ENCODE measurements around the gene APOF. TPM values are rescaled to one million over a fixed set of nuclear protein-coding genes. Genes with fewer than 3 reads are reported as not detected.

APOF gene
- total and polyA plus RNA-seq, 2 of the 13 experiments (the other 11 are each of a cell fraction or from before 2014, with no cell fraction given), result 3.3 to 23.9 TPM

DNA sequence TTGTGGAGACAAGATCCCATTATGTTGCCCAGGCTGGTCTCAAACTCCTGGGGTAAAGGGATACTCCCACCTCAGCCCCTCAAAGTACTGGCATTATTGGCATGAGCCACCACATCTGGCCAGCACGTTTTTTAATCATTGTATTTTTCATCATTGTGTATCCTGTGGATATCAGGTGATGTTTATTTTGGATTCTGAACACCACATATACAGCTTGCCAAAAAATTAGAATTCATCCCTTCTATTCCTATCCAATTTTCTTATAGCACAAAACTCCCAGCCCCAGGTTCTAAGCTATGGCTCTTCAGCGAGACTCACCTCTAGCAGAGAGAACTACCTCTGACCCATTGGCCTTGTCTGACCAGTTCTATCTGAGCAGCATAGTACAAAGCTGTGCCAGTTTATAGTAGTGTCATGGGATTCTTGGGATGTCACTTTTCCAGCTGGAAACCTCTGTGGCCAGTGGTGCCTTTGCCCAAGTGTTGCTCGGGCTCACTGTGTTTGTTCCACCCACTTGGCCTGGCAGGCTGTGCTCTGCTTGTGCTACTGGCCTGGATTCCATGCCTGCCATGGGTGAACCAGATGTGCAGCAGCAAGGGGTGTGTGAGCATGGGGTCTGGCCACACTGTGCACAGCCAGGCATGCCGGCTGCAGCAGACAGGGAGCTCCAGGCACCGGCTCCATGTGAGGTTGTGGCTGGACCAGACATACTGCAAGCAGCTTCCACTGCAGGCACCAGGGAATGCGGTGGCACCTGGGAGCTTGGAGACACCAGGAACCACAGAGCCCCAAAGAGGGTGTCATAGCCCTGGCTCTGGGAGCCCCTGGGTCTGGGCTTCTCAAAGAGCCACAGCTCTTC is 49.4 kb upstream of the APOF start:
- Histone ChIP-seq H3K9ac (ENCODE audit: insufficient read depth, low read depth, low read length) (no peak overlapping the region), H3K4me1 (ENCODE audit: insufficient read depth, low read length) (peaks cover 13% of the 10 kb centered on the region), H3K9me3 (ENCODE audit: low read length) (no peaks in the 10 kb centered on the region), H2AFZ (ENCODE audit: low read length) (no peak overlapping the region), H3K4me2 (ENCODE audit: low read depth, low read length) (no peak overlapping the region), H3K4me3 (replicated peaks in 1 of 3; ENCODE audit: insufficient read depth in 1 of 3, low read depth in 2 of 3, low read length in 3 of 3) (no peak overlapping the region), H3K36me3 (replicated peaks in 1 of 2; ENCODE audit: control insufficient read depth in 1 of 2, insufficient read depth in 2 of 2, low read length in 2 of 2) (peaks cover under 1 to 2% of the 10 kb centered on the region in 2 experiments; a peak in 2 of 5 replicates), H3K27ac (ENCODE audit: extremely low read length, insufficient read depth, low read length) (no peak overlapping the region), H3K27me3 (ENCODE audit: control insufficient read depth in 1 of 2, insufficient read depth in 2 of 2, low read length in 2 of 2) (no peaks in the 10 kb centered on the region), H3K79me2 (ENCODE audit: insufficient read depth, low read length) (no peaks in the 10 kb centered on the region), H4K20me1 (ENCODE audit: insufficient read depth, low read length) (no peaks in the 10 kb centered on the region)
- ChIA-PET POLR2A (interaction anchor here (0.7 kb wide), 1 partner anchor 37 kb away, joined by 5 read pairs; the partner anchor contains the start of gene TIMELESS), CTCF (ENCODE audit: low intra/inter-chr PET ratio, low total read pairs) (no interaction called here)
- FAIRE-seq (no peak), ATAC-seq (no peak), DNase-seq (ENCODE audit: low spot score) (no peak)
- BruUV-seq (replicated peaks), result no TSS peak
- TF ChIP-seq ZNF274 (CRISPR knock-in tag; IDR thresholded peaks at IDR 0.05) (no peak), ASH2L (IDR thresholded peaks at IDR 0.05; ENCODE audit: insufficient read length, low read depth, low read length) (no peak), YY1 (IDR thresholded peaks at IDR 0.05; ENCODE audit: insufficient read depth, insufficient replicate concordance, low read depth, low read length) (no peak), EHMT2 (IDR thresholded peaks at IDR 0.05; ENCODE audit: borderline replicate concordance, low read depth, low read length) (no peak), PPARG (CRISPR knock-in tag; conservative IDR thresholded peaks at IDR 0.05) (no peak), RNF219 (CRISPR knock-in tag; IDR thresholded peaks at IDR 0.05) (no peak), GATA4 (IDR thresholded peaks at IDR 0.05; ENCODE audit: borderline replicate concordance, low read depth) (no peak), XRCC5 (optimal IDR thresholded peaks at IDR 0.05; ENCODE audit: low read length) (no peak), ZNF10 (CRISPR knock-in tag; IDR thresholded peaks at IDR 0.05; ENCODE audit: borderline replicate concordance, low read depth) (no peak), CHCHD3 (CRISPR knock-in tag; IDR thresholded peaks at IDR 0.05) (no peak)
- TF ChIP-seq, protein P1, sequence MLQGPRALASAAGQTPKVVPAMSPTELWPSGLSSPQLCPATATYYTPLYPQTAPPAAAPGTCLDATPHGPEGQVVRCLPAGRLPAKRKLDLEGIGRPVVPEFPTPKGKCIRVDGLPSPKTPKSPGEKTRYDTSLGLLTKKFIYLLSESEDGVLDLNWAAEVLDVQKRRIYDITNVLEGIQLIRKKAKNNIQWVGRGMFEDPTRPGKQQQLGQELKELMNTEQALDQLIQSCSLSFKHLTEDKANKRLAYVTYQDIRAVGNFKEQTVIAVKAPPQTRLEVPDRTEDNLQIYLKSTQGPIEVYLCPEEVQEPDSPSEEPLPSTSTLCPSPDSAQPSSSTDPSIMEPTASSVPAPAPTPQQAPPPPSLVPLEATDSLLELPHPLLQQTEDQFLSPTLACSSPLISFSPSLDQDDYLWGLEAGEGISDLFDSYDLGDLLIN (CRISPR knock-in tag; IDR thresholded peaks at IDR 0.05; ENCODE audit: borderline replicate concordance), result no peak
- in situ Hi-C loops (cut with HindIII; ENCODE audit: extremely low pct_ligation_motif_present, low pct_unique_long_range_greater_than_20kb), result no loop called here
- intact Hi-C loops (cut with micrococcal nuclease; ENCODE audit: unreplicated experiment), result no loop called here
- WGBS (ENCODE audit: low lambda C conversion rate), result 78% methylated on average over 2 of the region's 6 CpGs
